ENCODE data around the gene PIEZO1.
A peak's percentile ranks its signal among the peaks of the same experiment; 100 is the strongest.

The PIEZO1 gene

DNA sequence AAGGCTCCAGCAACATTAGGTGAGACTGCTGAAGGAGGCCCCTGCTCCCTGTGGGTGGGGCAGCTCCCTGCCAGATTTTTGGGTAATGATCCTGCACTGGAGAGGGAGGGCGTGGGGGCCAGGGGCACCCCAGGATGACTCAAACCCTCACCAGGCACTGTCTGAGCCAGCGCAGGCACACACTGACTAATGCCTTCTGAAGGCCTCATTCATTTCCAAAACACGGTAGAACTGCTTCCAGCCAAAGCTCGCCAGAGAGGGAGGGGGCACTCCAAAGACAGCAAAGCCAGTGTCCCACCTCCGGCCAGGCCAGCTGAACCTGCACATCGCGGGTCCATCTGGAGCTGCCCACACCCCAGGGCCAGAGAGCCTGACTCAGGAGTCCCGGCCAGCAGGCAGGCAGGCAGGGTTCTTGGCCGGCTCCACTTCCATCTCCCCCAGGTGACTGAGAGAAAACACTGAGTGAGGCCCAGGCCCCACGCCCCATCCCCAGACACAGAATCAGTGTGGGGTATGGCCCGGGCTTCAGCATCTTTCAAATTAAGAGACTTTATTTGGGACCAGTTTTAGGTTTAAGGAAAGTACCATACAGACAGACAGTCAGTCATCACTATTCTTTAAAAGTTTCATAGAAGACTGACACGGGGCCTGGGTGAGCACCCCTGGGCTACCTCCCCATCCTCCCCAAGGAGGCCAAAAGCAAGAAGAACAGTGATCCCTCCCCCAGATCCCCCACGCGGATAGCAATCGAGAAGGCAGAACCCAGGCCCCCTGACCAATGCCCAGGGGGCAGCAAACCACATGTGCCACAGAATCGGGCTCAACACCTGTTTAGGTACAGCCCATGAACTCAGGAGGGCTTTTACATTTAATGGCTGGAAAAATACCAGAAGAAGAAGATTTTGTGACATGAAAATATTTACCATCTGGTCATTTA, 2.3 kb downstream of the PIEZO1 start:
- Histone ChIP-seq H3K4me3 (ENCODE audit: low read length) (no peak overlapping the region), H3K9ac (ENCODE audit: low read length) (peak overlapping the region; percentile 64), H3K36me3 (ENCODE audit: control insufficient read depth, insufficient read depth, low read length) (no peaks in the 10 kb centered on the region), H3K27me3 (ENCODE audit: control insufficient read depth, insufficient read depth, low read length) (no peaks in the 10 kb centered on the region), H3K9me3 (ENCODE audit: control insufficient read depth, low read length) (no peaks in the 10 kb centered on the region), H3K4me1 (ENCODE audit: control insufficient read depth, insufficient read depth, low read length) (peaks cover 33% of the 10 kb centered on the region)

DNA sequence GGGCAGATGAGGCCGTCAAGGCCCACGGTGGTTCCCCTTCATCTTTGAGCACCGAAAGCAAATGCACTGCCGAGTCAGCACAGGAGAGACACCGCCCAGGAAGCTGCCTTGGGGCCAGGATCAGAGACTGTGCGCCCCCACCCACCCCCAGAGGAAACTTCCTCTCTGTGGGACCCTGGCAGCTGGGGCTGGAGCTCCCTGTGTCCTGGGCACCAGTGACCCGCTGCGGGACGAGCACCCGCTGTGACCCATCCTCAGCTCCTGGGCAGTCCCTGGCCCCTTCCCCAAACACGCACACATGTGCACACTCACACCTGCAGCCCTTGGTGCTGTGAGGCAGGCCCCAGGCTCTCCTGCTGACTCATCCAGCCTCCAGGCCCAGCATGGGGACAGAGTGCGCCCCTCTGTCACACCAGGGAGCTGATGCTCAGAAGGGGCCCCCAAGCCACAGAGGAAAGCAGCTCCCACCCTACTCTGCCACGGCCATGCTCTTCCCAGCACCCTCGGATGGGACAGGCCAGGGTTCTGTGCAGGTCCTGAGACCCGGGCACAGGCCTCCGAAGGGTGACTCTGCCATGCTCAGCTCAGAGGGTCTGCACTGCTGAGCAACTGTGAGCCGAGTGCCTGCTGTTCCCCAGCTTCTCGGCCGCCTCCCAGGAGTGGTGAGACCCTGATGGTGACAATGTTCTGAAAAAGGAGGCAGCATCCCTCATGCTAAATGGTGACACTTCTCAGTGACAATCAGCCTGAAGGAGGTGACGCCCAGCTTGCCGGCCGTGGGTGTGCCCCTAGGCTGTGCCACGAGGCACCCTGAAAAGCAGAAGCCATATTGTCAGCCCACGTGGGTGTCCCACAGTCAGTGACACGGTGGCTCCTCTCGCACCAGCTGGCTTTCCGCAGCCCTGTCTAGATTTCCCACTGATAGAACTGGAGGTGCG, 3.6 kb downstream of the PIEZO1 start:
- Histone ChIP-seq H3K27me3 (ENCODE audit: control insufficient read depth, insufficient read depth, low read length) (no peaks in the 10 kb centered on the region), H3K4me3 (ENCODE audit: low read length) (no peak overlapping the region), H3K9ac (ENCODE audit: low read length) (no peak overlapping the region), H3K9me3 (ENCODE audit: control insufficient read depth, low read length) (no peaks in the 10 kb centered on the region), H3K36me3 (ENCODE audit: control insufficient read depth, insufficient read depth, low read length) (no peaks in the 10 kb centered on the region), H3K4me1 (ENCODE audit: control insufficient read depth, insufficient read depth, low read length) (peaks cover 33% of the 10 kb centered on the region)

DNA sequence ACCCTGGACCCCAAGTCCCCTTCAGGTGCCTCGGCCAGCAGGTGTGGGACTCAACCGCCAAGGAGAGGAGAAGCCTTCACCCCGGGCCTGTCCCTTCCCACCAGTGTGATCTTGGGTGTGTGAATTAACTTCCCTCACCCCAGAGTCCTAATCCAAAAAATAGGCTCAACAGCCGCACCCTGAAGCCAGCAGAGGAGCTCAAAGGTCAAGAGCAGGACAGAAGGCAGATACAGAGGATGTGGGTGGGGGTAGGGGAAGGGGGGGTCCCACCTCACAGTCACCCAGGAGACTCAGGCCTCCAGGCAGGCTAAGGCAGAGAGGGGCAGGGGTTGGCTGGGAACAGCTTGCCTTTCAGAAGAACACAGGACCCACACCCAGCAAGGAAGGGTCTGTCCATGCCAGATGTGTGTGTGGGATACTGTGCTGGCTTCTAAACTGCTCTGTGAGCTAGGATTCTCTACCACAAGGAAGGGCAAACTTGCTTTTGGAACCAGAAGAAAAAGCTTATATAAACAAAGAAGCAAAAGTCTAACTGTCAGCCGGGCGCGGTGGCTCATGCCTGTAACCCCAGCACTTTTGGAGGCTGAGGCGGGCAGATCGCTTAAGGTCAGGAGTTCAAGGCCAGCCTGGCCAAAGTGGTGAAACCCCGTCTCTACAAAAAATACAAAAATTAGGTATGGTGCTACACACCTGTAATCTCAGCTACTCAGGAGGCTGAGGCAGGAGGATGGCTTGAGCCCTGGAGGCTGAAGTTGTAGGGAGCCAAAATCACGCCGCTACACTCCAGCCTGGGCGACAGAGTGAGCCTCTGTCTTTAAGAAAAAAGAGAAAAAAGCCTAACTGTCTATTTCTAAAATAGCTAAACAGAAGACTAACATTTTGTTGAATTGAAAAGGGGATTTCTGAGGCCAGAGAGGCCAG, 4.6 kb downstream of the PIEZO1 start:
- Histone ChIP-seq H3K9ac (ENCODE audit: low read length) (no peak overlapping the region), H3K27me3 (ENCODE audit: control insufficient read depth, insufficient read depth, low read length) (no peaks in the 10 kb centered on the region), H3K36me3 (ENCODE audit: control insufficient read depth, insufficient read depth, low read length) (no peaks in the 10 kb centered on the region), H3K4me1 (ENCODE audit: control insufficient read depth, insufficient read depth, low read length) (peaks cover 30% of the 10 kb centered on the region), H3K9me3 (ENCODE audit: control insufficient read depth, low read length) (no peaks in the 10 kb centered on the region), H3K4me3 (ENCODE audit: low read length) (no peak overlapping the region)

DNA sequence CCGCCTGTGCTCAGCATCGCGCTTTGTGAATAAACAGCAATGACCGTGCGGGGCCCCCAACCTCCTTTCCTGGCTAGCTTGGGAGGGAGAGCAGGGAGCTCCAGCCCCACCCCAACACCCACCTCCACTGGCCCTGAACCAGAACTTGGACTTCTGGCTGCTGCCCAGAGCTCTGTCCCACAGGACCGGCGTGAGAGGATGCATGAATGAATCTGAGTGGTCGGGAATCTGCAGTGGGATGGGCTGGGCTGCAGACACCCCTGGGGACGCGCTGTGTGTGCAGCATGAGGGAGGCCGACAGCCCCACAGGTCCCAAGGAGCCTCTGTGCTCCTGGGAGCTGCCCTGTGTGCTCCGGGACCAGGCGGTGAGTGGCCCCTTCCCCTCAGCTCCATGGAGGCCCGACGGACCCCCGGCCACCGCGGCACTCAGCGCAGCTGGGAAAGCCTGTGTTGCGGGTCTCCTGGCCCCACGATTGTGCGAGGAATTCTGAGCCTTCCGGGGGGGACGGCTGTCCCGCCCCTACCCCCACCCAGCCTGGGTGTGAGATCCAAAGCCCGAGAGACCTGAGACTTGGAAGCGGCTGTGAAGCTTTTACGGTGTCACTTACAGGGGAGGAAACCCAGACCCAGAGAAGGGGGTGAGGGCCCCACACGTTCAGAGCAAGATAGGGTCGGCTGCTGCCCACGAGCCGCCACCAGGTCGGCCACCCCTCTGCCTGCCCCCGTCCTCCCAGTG, 5.4 kb downstream of the PIEZO1 start:
- H3K36me3 ChIP-seq (ENCODE audit: control insufficient read depth, insufficient read depth, low read length), result no peaks in the 10 kb centered on the region
- H3K9ac ChIP-seq (ENCODE audit: low read length), result no peak overlapping the region
- no peaks in the 10 kb centered on the region for H3K9me3 ChIP-seq (ENCODE audit: control insufficient read depth, low read length)
- H3K27me3 ChIP-seq (ENCODE audit: control insufficient read depth, insufficient read depth, low read length), result no peaks in the 10 kb centered on the region
- no peak overlapping the region for H3K4me3 ChIP-seq (ENCODE audit: low read length)
- H3K4me1 ChIP-seq (ENCODE audit: control insufficient read depth, insufficient read depth, low read length), result peaks cover 30% of the 10 kb centered on the region

DNA sequence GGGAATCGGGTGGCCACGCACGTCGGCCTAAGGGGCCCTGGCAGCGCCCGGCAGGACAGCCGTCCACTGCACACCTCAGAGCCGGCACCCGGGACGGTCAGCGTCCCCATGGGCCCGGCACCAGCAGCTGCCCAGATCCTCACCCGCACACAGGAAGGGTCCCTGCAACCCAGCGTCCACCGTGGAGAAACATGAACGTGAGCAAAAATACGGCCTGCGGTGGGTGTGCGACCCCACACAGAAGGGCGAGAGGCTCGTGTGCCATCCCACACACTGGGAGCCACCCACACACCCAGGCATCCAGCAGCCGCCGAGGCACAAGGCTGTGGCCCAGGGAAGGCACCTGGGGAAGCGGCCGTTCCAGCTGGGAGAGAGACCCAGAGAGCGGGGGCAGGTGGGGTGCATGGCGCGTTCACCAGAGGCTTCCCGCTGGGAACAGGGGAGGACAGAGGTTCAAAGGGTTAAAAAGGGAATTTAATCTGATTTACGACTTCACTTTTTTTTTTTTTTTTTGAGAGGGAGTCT, 6.4 kb downstream of the PIEZO1 start:
- no peaks in the 10 kb centered on the region for H3K9me3 ChIP-seq (ENCODE audit: control insufficient read depth, low read length)
- H3K27me3 ChIP-seq (ENCODE audit: control insufficient read depth, insufficient read depth, low read length), result no peaks in the 10 kb centered on the region
- no peak overlapping the region for H3K4me3 ChIP-seq (ENCODE audit: low read length)
- H3K9ac ChIP-seq (ENCODE audit: low read length), result no peak overlapping the region
- peaks cover 30% of the 10 kb centered on the region for H3K4me1 ChIP-seq (ENCODE audit: control insufficient read depth, insufficient read depth, low read length)
- H3K36me3 ChIP-seq (ENCODE audit: control insufficient read depth, insufficient read depth, low read length), result no peaks in the 10 kb centered on the region

DNA sequence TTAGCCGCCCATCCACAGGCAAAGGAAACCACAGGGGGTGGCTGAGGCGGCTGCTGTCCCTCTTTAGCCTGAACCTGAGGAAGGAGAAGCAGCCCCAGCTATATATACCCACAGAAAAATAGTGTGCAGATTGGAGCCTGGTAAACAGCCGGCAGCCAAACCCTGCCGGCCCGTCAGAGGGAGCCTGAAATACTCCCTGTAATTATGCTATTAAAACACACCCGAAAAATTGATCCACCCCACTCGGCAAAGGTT, 6.8 kb downstream of the PIEZO1 start:
- Histone ChIP-seq H3K4me1 (ENCODE audit: control insufficient read depth, insufficient read depth, low read length) (peaks cover 26% of the 10 kb centered on the region), H3K4me3 (ENCODE audit: low read length) (no peak overlapping the region), H3K36me3 (ENCODE audit: control insufficient read depth, insufficient read depth, low read length) (no peaks in the 10 kb centered on the region), H3K9ac (ENCODE audit: low read length) (no peak overlapping the region), H3K9me3 (ENCODE audit: control insufficient read depth, low read length) (no peaks in the 10 kb centered on the region), H3K27me3 (ENCODE audit: control insufficient read depth, insufficient read depth, low read length) (no peaks in the 10 kb centered on the region)

DNA sequence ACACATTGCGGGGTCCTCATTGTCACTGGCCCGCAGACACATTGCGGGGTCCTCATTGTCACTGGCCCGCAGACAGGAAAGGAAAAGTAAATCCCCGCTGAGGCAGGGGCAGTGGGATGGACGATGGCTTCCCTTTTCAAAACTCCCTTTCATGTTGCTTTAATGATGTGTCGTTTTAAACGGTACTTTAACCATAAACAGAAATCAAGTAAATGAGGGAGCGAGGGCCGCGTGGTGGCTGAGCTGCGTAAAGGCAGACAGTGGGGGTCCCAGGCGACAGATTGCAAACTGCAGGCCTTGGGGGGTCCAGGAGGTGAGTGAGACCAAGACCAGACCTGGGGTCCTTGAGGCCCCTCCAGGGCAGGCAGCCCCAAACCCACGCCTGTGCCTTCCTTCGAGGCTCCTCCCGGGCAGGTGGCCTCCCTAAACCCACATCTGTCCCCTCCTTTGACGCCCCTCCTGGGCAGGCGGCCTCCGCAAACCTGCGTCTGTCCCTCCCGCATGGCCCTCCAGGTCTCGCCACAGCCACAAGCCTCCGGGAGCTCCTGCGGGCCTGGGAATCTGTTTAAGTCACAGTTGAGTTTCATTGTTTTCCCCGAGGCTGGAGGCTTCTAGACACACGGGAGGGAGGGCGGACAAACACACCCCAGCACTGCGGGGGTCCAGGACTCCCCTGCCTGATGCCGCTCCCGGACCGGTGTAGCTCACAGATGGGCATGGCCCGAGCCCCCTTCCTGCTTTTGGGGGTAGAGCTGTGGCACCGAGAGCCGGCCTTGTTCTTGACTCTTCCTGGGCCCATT, 7.3 kb downstream of the PIEZO1 start:
- no peaks in the 10 kb centered on the region for H3K36me3 ChIP-seq (ENCODE audit: control insufficient read depth, insufficient read depth, low read length)
- H3K9ac ChIP-seq (ENCODE audit: low read length), result no peak overlapping the region
- H3K4me3 ChIP-seq (ENCODE audit: low read length), result no peak overlapping the region
- peaks cover 26% of the 10 kb centered on the region for H3K4me1 ChIP-seq (ENCODE audit: control insufficient read depth, insufficient read depth, low read length)
- H3K27me3 ChIP-seq (ENCODE audit: control insufficient read depth, insufficient read depth, low read length), result no peaks in the 10 kb centered on the region
- no peaks in the 10 kb centered on the region for H3K9me3 ChIP-seq (ENCODE audit: control insufficient read depth, low read length)

DNA sequence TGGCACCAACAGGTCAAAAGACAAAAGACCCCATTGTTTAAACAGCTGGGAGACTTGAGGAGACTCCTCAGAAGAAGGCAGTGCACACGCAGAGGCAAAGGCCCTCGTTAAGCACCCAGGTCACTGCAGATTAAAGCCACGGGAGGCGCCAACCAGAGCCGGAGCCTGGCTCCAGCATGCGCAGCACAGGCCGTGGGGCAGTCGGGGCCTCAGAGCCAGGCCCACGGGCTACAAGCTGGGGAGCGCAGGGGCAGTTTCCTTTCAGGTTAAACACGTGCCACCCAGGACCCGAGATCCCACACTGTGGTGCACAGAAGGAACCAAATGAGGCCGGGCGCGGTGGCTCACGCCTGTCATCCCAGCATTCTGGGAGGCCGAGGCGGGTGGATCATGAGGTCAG, 9.2 kb downstream of the PIEZO1 start:
- H3K9ac ChIP-seq (ENCODE audit: low read length), result no peak overlapping the region
- no peaks in the 10 kb centered on the region for H3K9me3 ChIP-seq (ENCODE audit: control insufficient read depth, low read length)
- no peaks in the 10 kb centered on the region for H3K36me3 ChIP-seq (ENCODE audit: control insufficient read depth, insufficient read depth, low read length)
- H3K27me3 ChIP-seq (ENCODE audit: control insufficient read depth, insufficient read depth, low read length), result no peaks in the 10 kb centered on the region
- no peak overlapping the region for H3K4me3 ChIP-seq (ENCODE audit: low read length)
- peaks cover 22% of the 10 kb centered on the region for H3K4me1 ChIP-seq (ENCODE audit: control insufficient read depth, insufficient read depth, low read length)

DNA sequence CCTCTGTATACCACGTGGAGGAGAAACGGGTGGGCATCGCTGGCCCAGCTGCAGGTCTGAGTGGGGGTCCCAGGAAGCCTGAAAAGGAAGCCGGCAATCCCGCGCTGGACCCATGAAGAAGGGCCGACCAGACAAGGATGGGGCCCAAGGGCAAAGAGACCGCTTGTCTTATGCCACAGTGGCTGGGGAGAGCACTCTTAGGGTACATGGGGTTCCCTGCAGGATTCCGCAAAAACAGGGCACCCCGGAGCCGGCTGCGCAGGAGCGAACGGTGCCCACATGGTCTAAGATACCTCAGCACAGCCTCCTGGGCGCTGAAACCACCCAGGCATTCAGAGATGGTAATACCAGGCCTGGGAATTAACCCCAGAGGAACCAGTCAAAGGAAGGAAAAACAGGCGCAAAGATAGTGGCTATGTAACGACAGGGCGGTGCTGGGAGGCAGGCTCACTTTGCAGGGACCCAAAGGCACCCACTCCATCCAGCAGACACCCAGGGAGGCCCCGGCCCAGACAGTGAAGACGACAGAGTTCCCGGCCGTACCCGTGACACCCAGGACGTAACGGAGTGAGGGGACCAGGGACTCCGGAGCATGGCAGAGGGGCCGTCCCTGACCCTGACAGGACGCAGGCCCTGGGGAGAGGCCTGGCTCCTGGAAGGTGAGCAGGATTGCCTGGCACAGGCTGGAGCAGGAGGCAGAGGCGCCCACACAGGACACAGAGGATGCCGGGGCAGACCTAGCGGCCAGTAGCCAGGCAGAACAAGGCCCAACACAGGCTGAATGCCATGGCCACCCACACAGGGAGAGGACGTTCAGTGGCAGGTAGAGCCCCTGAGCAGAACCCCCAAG, 10.3 kb downstream of the PIEZO1 start:
- no peak overlapping the region for H3K9ac ChIP-seq (ENCODE audit: low read length)
- no peaks in the 10 kb centered on the region for H3K9me3 ChIP-seq (ENCODE audit: control insufficient read depth, low read length)
- H3K4me1 ChIP-seq (ENCODE audit: control insufficient read depth, insufficient read depth, low read length), result peaks cover 22% of the 10 kb centered on the region
- H3K4me3 ChIP-seq (ENCODE audit: low read length), result no peak overlapping the region
- H3K36me3 ChIP-seq (ENCODE audit: control insufficient read depth, insufficient read depth, low read length), result no peaks in the 10 kb centered on the region
- H3K27me3 ChIP-seq (ENCODE audit: control insufficient read depth, insufficient read depth, low read length), result no peaks in the 10 kb centered on the region

DNA sequence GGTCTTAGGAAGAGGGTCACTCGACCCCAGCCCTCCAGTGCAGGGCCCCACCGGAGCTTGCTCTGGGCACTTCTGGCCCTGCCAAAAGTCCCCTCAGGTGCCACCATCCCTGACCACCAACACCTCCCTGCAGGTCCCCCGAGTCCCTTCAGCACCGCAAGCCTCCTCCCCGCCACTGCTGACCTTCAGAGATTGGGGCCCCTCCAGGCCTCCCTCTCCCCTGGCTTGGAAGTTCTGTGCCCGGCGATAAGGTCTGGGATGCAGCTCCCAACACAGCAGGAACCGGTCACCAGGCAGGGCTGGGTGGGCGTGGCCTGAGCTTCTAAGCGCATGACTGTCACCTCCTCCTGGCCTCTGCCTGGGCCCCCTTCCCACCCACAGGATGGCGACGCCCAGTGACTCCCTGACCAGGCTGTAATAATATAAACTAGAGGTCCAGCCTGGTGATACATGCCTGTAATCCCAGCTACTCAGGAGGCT, 11.2 kb downstream of the PIEZO1 start:
- Histone ChIP-seq H3K4me3 (ENCODE audit: low read length) (no peak overlapping the region), H3K27me3 (ENCODE audit: control insufficient read depth, insufficient read depth, low read length) (no peaks in the 10 kb centered on the region), H3K4me1 (ENCODE audit: control insufficient read depth, insufficient read depth, low read length) (peaks cover 21% of the 10 kb centered on the region), H3K36me3 (ENCODE audit: control insufficient read depth, insufficient read depth, low read length) (no peaks in the 10 kb centered on the region), H3K9ac (ENCODE audit: low read length) (no peak overlapping the region), H3K9me3 (ENCODE audit: control insufficient read depth, low read length) (no peaks in the 10 kb centered on the region)

Measured in mucosa of stomach (tissue), 1 donor.